A172 (cell line): ENCODE results near the gene CMSS1. TPM values are rescaled to one million over a fixed set of nuclear protein-coding genes. Genes with fewer than 3 reads are reported as not detected.

Experiments
- DNase-seq: peaks from one replicate; pipeline ENCODE4 v3.0.0-alpha.2; 2015; ENCODE audit warnings: low spot score
- total RNA-seq: library from RNA; depleted of rRNA; stranded (reverse); fragments of >200 nt; shearing (Covaris generic); gene quantifications from 2 replicates; pipeline ENCODE4 v1.2.3, GENCODE V29; 2014

Gene CMSS1
- total RNA-seq, 1 experiment from 2014 or later: 48.6 TPM

GRCh38 chr3:99958222-99958912 lies 140.7 kb downstream of the CMSS1 start:
- DNase-seq: no peak

- no peak for DNase-seq
Measured at GRCh38 chr3:99960123-99960878, 142.6 kb downstream of the CMSS1 start.

GRCh38 chr3:99960941-99961340 lies 143.3 kb downstream of the CMSS1 start:
- DNase-seq: peak; percentile 35

GRCh38 chr3:99961756-99962515 lies 144.3 kb downstream of the CMSS1 start:
- no peak for DNase-seq

GRCh38 chr3:99962703-99963102 lies 145.0 kb downstream of the CMSS1 start:
- DNase-seq: no peak

- DNase-seq: peak; percentile 11
Measured at GRCh38 chr3:99965077-99965476, 147.4 kb downstream of the CMSS1 start.

- DNase-seq: no peak
Measured at GRCh38 chr3:99965681-99966408, 148.2 kb downstream of the CMSS1 start.

GRCh38 chr3:99966662-99967416 lies 149.2 kb downstream of the CMSS1 start:
- no peak for DNase-seq

- no peak for DNase-seq
Measured at GRCh38 chr3:99967796-99968195, 150.1 kb downstream of the CMSS1 start.

GRCh38 chr3:99969136-99969535 lies 151.5 kb downstream of the CMSS1 start:
- DNase-seq: no peak

- no peak for DNase-seq
Measured at GRCh38 chr3:99970198-99970597, 152.5 kb downstream of the CMSS1 start.

- no peak for DNase-seq
Measured at GRCh38 chr3:99971761-99972160, 154.1 kb downstream of the CMSS1 start.

GRCh38 chr3:99972380-99973104 lies 154.9 kb downstream of the CMSS1 start:
- DNase-seq: no peak

- no peak for DNase-seq
Measured at GRCh38 chr3:99974989-99975388, 157.3 kb downstream of the CMSS1 start.

GRCh38 chr3:99976584-99976983 lies 158.9 kb downstream of the CMSS1 start:
- DNase-seq: no peak

- no peak for DNase-seq
Measured at GRCh38 chr3:99978221-99978620, 160.6 kb downstream of the CMSS1 start.

GRCh38 chr3:99980606-99981005 lies 162.9 kb downstream of the CMSS1 start:
- no peak for DNase-seq

GRCh38 chr3:99981138-99981537 lies 163.5 kb downstream of the CMSS1 start:
- DNase-seq: no peak

GRCh38 chr3:99982650-99983049 lies 165.0 kb downstream of the CMSS1 start:
- no peak for DNase-seq

- DNase-seq: no peak
Measured at GRCh38 chr3:99984139-99984538, 166.5 kb downstream of the CMSS1 start.
